GM12878 (cell line): ENCODE measurements around the gene FBXO42. TPM values are rescaled to one million over a fixed set of nuclear protein-coding genes. Genes with fewer than 3 reads are reported as not detected.

Experiments
- ATAC-seq: fragments of 200-7000 bp; cut with Tn5 transposase; 3 replicates; pipeline ENCODE4 v1.9.1; 2020; ENCODE audit warnings: mild to moderate bottlenecking, moderate library complexity
- BruUV-seq: library from RNA; stranded (reverse); fragments of 400-500 nt; replicated peaks from 2 replicates; lab custom pipeline; 2021; lab: Mats Ljungman, UMichigan
- CTCF ChIA-PET: fragments of 300-600 bp; sonication (Branson Sonifier 250); formaldehyde crosslinking; extraction: SDS; loops from one replicate; lab custom pipeline; 2021; ENCODE audit warnings: inconsistent platforms; lab: Yijun Ruan, JAX
- POLR2A ChIA-PET: fragments of 350-600 bp; formaldehyde crosslinking; extraction: SDS; loops from one replicate; lab custom pipeline; 2021; ENCODE audit warnings: inconsistent platforms; lab: Charles Lee
- RAD21 ChIA-PET: fragments of 300-600 bp; sonication (Branson Sonifier 250); formaldehyde crosslinking; loops from one replicate; lab custom pipeline; 2023; ENCODE audit warnings: antibody characterized with exemption; ENCODE audit not compliant: unreplicated experiment; lab: Charles Lee
- SMC1A ChIA-PET: fragments of 300-600 bp; sonication (Branson Sonifier 250); formaldehyde crosslinking; loops from one replicate; lab custom pipeline; 2023; ENCODE audit not compliant: unreplicated experiment, uncharacterized antibody; lab: Charles Lee
- DNase-seq: peaks from one replicate; pipeline ENCODE4 v3.0.0-alpha.2; 2011; ENCODE audit warnings: low read depth, low spot score
- FAIRE-seq: peaks from 3 replicates; lab custom pipeline; 2011; peaks lifted over from hg19 to GRCh38; lab: Jason Lieb, UNC
- H2AFZ ChIP-seq: 2 replicates; pipeline ENCODE4 v1.6.0; 2011; ENCODE audit warnings: low read depth, low read length, control low read depth; ENCODE audit not compliant: control insufficient read depth
- H3K27ac ChIP-seq: 2 replicates; pipeline ENCODE4 v1.5.1; 2011; ENCODE audit warnings: control low read depth; ENCODE audit not compliant: control insufficient read depth, insufficient read depth
- H3K27me3 ChIP-seq, 2 experiments: replicated peaks in 1 of 2; 2 replicates each; pipeline versions ENCODE4 v1.6.0 to v1.6.1; 2011; ENCODE audit warnings: low read length in 1 of 2; ENCODE audit not compliant: control insufficient read depth in 2 of 2, insufficient read depth in 2 of 2
- H3K36me3 ChIP-seq, 2 experiments: 2 replicates each; pipeline ENCODE4 v1.5.1; 2011; ENCODE audit warnings: low read length in 1 of 2; ENCODE audit not compliant: control insufficient read depth in 2 of 2, insufficient read depth in 2 of 2
- H3K4me1 ChIP-seq: 2 replicates; pipeline ENCODE4 v1.6.1; 2011; ENCODE audit warnings: mild to moderate bottlenecking, low read length, moderate library complexity, mixed read lengths; ENCODE audit not compliant: control insufficient read depth, insufficient read depth
- H3K4me2 ChIP-seq: 2 replicates; pipeline ENCODE4 v1.6.0; 2011; ENCODE audit warnings: control low read depth; ENCODE audit not compliant: control insufficient read depth, insufficient read depth
- H3K4me3 ChIP-seq: fragments of 200-600 bp; sonication (generic); 2 replicates; pipeline ENCODE4 v1.5.1; 2016
- H3K79me2 ChIP-seq: 2 replicates; pipeline ENCODE4 v1.6.0; 2011; ENCODE audit warnings: low read length; ENCODE audit not compliant: control insufficient read depth, insufficient read depth
- H3K9ac ChIP-seq: 2 replicates; pipeline ENCODE4 v1.8.0; 2011; ENCODE audit warnings: low read length, control low read depth, mixed read lengths; ENCODE audit not compliant: control insufficient read depth, insufficient read depth
- H3K9me3 ChIP-seq: replicated peaks from 3 replicates; pipeline ENCODE4 v1.5.1; 2011; ENCODE audit warnings: mild to moderate bottlenecking, low read length; ENCODE audit not compliant: control insufficient read depth, insufficient read depth
- H4K20me1 ChIP-seq: 2 replicates; pipeline ENCODE4 v1.6.0; 2011; ENCODE audit not compliant: control insufficient read depth, insufficient read depth
- CTCF ChIP-seq, 3 experiments: IDR thresholded peaks in 2 of 3; conservative IDR thresholded peaks in 1 of 3; 2 replicates each; pipeline ENCODE4 v1.5.1; 2011; ENCODE audit warnings: low read depth in 3 of 3, low read length in 3 of 3, mild to moderate bottlenecking in 3 of 3, control low read depth in 2 of 3, moderate library complexity in 2 of 3, inconsistent platforms in 1 of 3, mixed read lengths in 1 of 3; ENCODE audit not compliant: control insufficient read depth in 2 of 3, insufficient read depth in 1 of 3; ENCODE audit errors: extremely low read depth in 1 of 3
- KAT2A ChIP-seq: conservative IDR thresholded peaks from 2 replicates; pipeline ENCODE4 v1.6.1; 2011; ENCODE audit warnings: low read depth, low read length; ENCODE audit not compliant: control insufficient read depth
- RAD21 ChIP-seq: IDR thresholded peaks from 2 replicates; pipeline ENCODE4 v1.6.1; 2011; ENCODE audit warnings: mild to moderate bottlenecking, low read depth, low read length, moderate library complexity; ENCODE audit not compliant: insufficient read depth
- SMC3 ChIP-seq: IDR thresholded peaks from 2 replicates; pipeline ENCODE4 v1.6.1; 2011; ENCODE audit warnings: low read length, improper control_type of control experiment, borderline replicate concordance
- WGBS: methylation state at CpG from one replicate; pipeline ENCODE4 v1.1.6; 2016; ENCODE audit warnings: low lambda C conversion rate; ENCODE audit not compliant: insufficient replicate concordance, insufficient coverage; ENCODE audit errors: missing lambda C conversion rate; 5-methylcytosine and 5-hydroxymethylcytosine counted together
- in situ Hi-C: fragments of 300-500 bp; cut with MboI; formaldehyde crosslinking; loops from 9 replicates; pipeline ENCODE4 v1.14.3; 2018; ENCODE audit warnings: mixed read lengths
- intact Hi-C: fragments of 100-400 bp; cut with micrococcal nuclease; formaldehyde crosslinking; loops from one replicate; pipeline ENCODE4 v1.14.2; 2022; ENCODE audit not compliant: unreplicated experiment
- polyA plus RNA-seq, 11 experiments: library from polyadenylated mRNA; depleted of rRNA in 4 of 11; unstranded in 6 of 11; stranded (reverse) in 5 of 11; fragments of >200 nt; fragmentation: Nextera tagmentation in 4 of 11; fragmentation: Illumina TruSeq in 1 of 11; extraction: Ambion mirVana in 4 of 11; extraction: Trizol in 1 of 11; gene quantifications; 1 replicate in 1 of 11; 2 replicates in 10 of 11; pipeline versions ENCODE4 v1.2.1 to v1.2.3, GENCODE V29; 2011 to 2016; ENCODE audit warnings: inconsistent platforms in 2 of 11, missing spikeins in 2 of 11, low read depth in 1 of 11
- total RNA-seq, 4 experiments: library from RNA; depleted of rRNA in 3 of 4; stranded (reverse); fragments of >200 nt in 3 of 4; fragmentation: Illumina TruSeq in 1 of 4; extraction: Trizol in 1 of 4; gene quantifications; 2 replicates each; pipeline versions ENCODE4 v1.2.1 to v1.2.3, GENCODE V29; 2013 to 2021

Gene FBXO42
- total and polyA plus RNA-seq, 10 of the 15 experiments (the other 5 are each of a cell fraction or from before 2014, with no cell fraction given) = 6.1 to 23.8 (median 15.2) TPM

- SMC1A ChIA-PET = no interaction called here
- H3K4me1 ChIP-seq = peaks cover 4% of the 10 kb centered on the region; the same call in 1 of the 2 replicates
- H3K9ac ChIP-seq = no peak overlapping the region
- H3K4me3 ChIP-seq = no peak overlapping the region
- CTCF ChIA-PET = interaction anchor here (0.6 to 3.4 kb wide), 9 partner anchors 8 to 678 kb away, joined by 3 to 18 read pairs (median 3); partner anchors contain the start of gene ARHGEF19
- 62% methylated on average over 12 of the region's 12 CpGs for WGBS
- ATAC-seq (no peak), DNase-seq (no peak), FAIRE-seq (no peak)
- H3K79me2 ChIP-seq = no peaks in the 10 kb centered on the region
- H3K9me3 ChIP-seq = no peaks in the 10 kb centered on the region
- intact Hi-C loops = loop anchor here (5.0 kb wide), 1 partner anchor 158 kb away; no protein-coding TSS in a partner anchor
- H3K4me2 ChIP-seq = no peak overlapping the region
- H4K20me1 ChIP-seq = no peaks in the 10 kb centered on the region
- POLR2A ChIA-PET = no interaction called here
- in situ Hi-C loops = no loop called here
- no TSS peak for BruUV-seq
- TF ChIP-seq KAT2A (no peak), CTCF (IDR thresholded peaks at IDR 0.05 in 2 of 3, conservative IDR thresholded peaks at IDR 0.05 in 1 of 3; ENCODE audit: control insufficient read depth in 2 of 3, extremely low read depth in 1 of 3, insufficient read depth in 1 of 3, low read depth in 3 of 3, low read length in 3 of 3) (peak in 2 of 3 experiments; percentile 34 to 38; a peak in 3 of 6 replicates), SMC3 (peak; percentile 24; the same call in 1 of the 2 replicates), RAD21 (peak; percentile 32)
- no peak overlapping the region for H3K27ac ChIP-seq
- RAD21 ChIA-PET = no interaction called here
- no peak overlapping the region for H2AFZ ChIP-seq
- no peaks in the 10 kb centered on the region for H3K36me3 ChIP-seq
- H3K27me3 ChIP-seq = no peaks in the 10 kb centered on the region
Measured at GRCh38 chr1:16204634-16205333, 147.5 kb downstream of the FBXO42 start.
